ENCODE results near the gene RTBDN.
"Not testable (repeated sequence)": the region's sequence is repeated elsewhere in the genome, so short reads cannot be mapped to it uniquely, and the experiment has no call there.

The RTBDN gene

GRCh38 chr19:12847159-12848139 is 13.1 kb upstream of the RTBDN start:
- peak; percentile 65 for DNase-seq

- not testable (repeated sequence) for DNase-seq
These were observed 12.2 kb upstream of the RTBDN start for GRCh38 chr19:12846613-12847012.

- DNase-seq, result no peak
These were observed 9.8 kb upstream of the RTBDN start for GRCh38 chr19:12843999-12844732.

GRCh38 chr19:12843328-12843727 is 8.9 kb upstream of the RTBDN start:
- no peak for DNase-seq

- DNase-seq, result no peak
These were observed 8.1 kb upstream of the RTBDN start for GRCh38 chr19:12842511-12842910.

- peak; percentile 98 for DNase-seq
These were observed 6.7 kb upstream of the RTBDN start for GRCh38 chr19:12841094-12841493.

- DNase-seq, result peak; percentile 82
These were observed 6.0 kb upstream of the RTBDN start for GRCh38 chr19:12840091-12841079.

GRCh38 chr19:12838886-12839756 is 4.7 kb upstream of the RTBDN start:
- DNase-seq, result no peak

GRCh38 chr19:12838182-12838885 is 4.0 kb upstream of the RTBDN start, which contains the start of gene MAST1:
TSS of gene MAST1 (plus strand) at chr19:12838515. CDS start at chr19:12838573, 58 bp downstream.
- DNase-seq, result peak; percentile 65

GRCh38 chr19:12837225-12837624 is 2.8 kb upstream of the RTBDN start:
- DNase-seq, result no peak

GRCh38 chr19:12836529-12836863 is 2.1 kb upstream of the RTBDN start:
- DNase-seq, result no peak

GRCh38 chr19:12834976-12835757 is 788 bp upstream of the RTBDN start:
- DNase-seq, result no peak

GRCh38 chr19:12833738-12834565 is 427 bp downstream of the RTBDN start:
- DNase-seq, result peak; percentile 78

GRCh38 chr19:12833418-12833737 is 1.0 kb downstream of the RTBDN start:
- DNase-seq, result no peak

GRCh38 chr19:12828494-12828893 is 5.9 kb downstream of the RTBDN start:
- DNase-seq, result peak; percentile 45

GRCh38 chr19:12825254-12826131 is 8.9 kb downstream of the RTBDN start:
- DNase-seq, result no peak

- DNase-seq, result no peak
These were observed 12.6 kb downstream of the RTBDN start for GRCh38 chr19:12821761-12822160.

GRCh38 chr19:12817810-12818209 is 16.6 kb downstream of the RTBDN start:
- not testable (repeated sequence) for DNase-seq

Measured in NCI-H1105 (cell line).